ENCODE data around the gene SH3RF3.
"Not testable (repeated sequence)": the region's sequence is repeated elsewhere in the genome, so short reads cannot be mapped to it uniquely, and the experiment has no call there.

The SH3RF3 gene

GRCh38 chr2:109128616-109129355 lies at the start of gene SH3RF3:
Gene SH3RF3, plus strand, starts transcription at chr2:109129205.
- peak; percentile 67 for DNase-seq (ENCODE audit: low spot score)

- no peak for DNase-seq (ENCODE audit: low spot score)
These were observed 49.4 kb upstream of the SH3RF3 start for GRCh38 chr2:109079590-109079989.

- DNase-seq (ENCODE audit: low spot score), result no peak
These were observed 48.9 kb upstream of the SH3RF3 start for GRCh38 chr2:109080109-109080508.

- DNase-seq (ENCODE audit: low spot score), result no peak
These were observed 48.2 kb upstream of the SH3RF3 start for GRCh38 chr2:109080757-109081156.

- no peak for DNase-seq (ENCODE audit: low spot score)
These were observed 47.6 kb upstream of the SH3RF3 start for GRCh38 chr2:109081374-109081773.

- no peak for DNase-seq (ENCODE audit: low spot score)
These were observed 45.2 kb upstream of the SH3RF3 start for GRCh38 chr2:109083771-109084170.

GRCh38 chr2:109084341-109084740 lies 44.7 kb upstream of the SH3RF3 start:
- DNase-seq (ENCODE audit: low spot score), result no peak

- DNase-seq (ENCODE audit: low spot score), result no peak
These were observed 42.9 kb upstream of the SH3RF3 start for GRCh38 chr2:109085912-109086742.

GRCh38 chr2:109086743-109087020 lies 42.3 kb upstream of the SH3RF3 start:
- DNase-seq (ENCODE audit: low spot score), result no peak

- DNase-seq (ENCODE audit: low spot score), result no peak
These were observed 41.8 kb upstream of the SH3RF3 start for GRCh38 chr2:109087055-109087663.

- DNase-seq (ENCODE audit: low spot score), result no peak
These were observed 39.3 kb upstream of the SH3RF3 start for GRCh38 chr2:109089602-109090300.

GRCh38 chr2:109091526-109091925 lies 37.5 kb upstream of the SH3RF3 start:
- no peak for DNase-seq (ENCODE audit: low spot score)

GRCh38 chr2:109094144-109094543 lies 34.9 kb upstream of the SH3RF3 start:
- no peak for DNase-seq (ENCODE audit: low spot score)

- no peak for DNase-seq (ENCODE audit: low spot score)
These were observed 30.6 kb upstream of the SH3RF3 start for GRCh38 chr2:109098251-109098920.

GRCh38 chr2:109098921-109099273 lies 30.1 kb upstream of the SH3RF3 start:
- no peak for DNase-seq (ENCODE audit: low spot score)

GRCh38 chr2:109102588-109103233 lies 26.3 kb upstream of the SH3RF3 start:
- no peak for DNase-seq (ENCODE audit: low spot score)

- no peak for DNase-seq (ENCODE audit: low spot score)
These were observed 23.9 kb upstream of the SH3RF3 start for GRCh38 chr2:109105113-109105512.

- DNase-seq (ENCODE audit: low spot score), result no peak
These were observed 20.3 kb upstream of the SH3RF3 start for GRCh38 chr2:109108740-109109139.

GRCh38 chr2:109109342-109109741 lies 19.7 kb upstream of the SH3RF3 start:
- no peak for DNase-seq (ENCODE audit: low spot score)

- no peak for DNase-seq (ENCODE audit: low spot score)
These were observed 18.8 kb upstream of the SH3RF3 start for GRCh38 chr2:109110170-109110569.

- DNase-seq (ENCODE audit: low spot score), result not testable (repeated sequence)
These were observed 11.8 kb upstream of the SH3RF3 start for GRCh38 chr2:109117181-109117580.

- no peak for DNase-seq (ENCODE audit: low spot score)
These were observed 11.2 kb upstream of the SH3RF3 start for GRCh38 chr2:109117780-109118179.
